ENCODE results near the gene ZNF311. TPM values are rescaled to one million over a fixed set of nuclear protein-coding genes. Genes with fewer than 3 reads are reported as not detected.
"Not testable (repeated sequence)": the region's sequence is repeated elsewhere in the genome, so short reads cannot be mapped to it uniquely, and the experiment has no call there.

Gene ZNF311
- polyA plus RNA-seq, 3 donors = 0.05 TPM; not detected in 1

DNA sequence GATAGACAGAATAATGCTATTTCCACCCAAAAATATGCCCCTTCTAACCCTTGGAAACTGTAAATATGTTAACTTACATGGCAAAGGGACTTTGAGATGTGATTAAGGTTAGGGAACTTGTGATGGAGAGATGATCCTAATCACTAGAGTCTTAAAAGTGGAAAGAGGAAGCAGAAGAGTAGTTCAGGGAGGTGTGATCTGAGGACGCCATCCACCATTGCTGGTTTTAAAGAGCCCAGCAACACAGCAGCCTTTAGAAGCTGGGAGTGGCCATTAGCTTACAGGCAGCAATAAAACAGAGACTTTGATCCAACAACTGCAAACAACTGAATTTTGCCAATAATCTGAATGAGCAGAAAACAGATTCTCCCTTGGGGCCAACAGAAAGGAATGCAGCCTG, 30.6 kb downstream of the ZNF311 start:
- Mint-ChIP-seq H3K9me3 (peaks cover 0 to 8% (median 3%) of the 10 kb centered on the region in 7 donors), H3K4me1 (peaks cover 25% of the 10 kb centered on the region), H3K27ac (no peak overlapping the region), H3K36me3 (peaks cover 0 to 2% of the 10 kb centered on the region in 2 donors), H3K4me3 (no peak overlapping the region), H3K27me3 (ENCODE audit: low read depth in 3 of 3) (peaks cover 3 to 9% (median 5%) of the 10 kb centered on the region in 3 donors)
- no peak overlapping the region for H2AFZ ChIP-seq (ENCODE audit: insufficient read depth, low read depth, low read length, poor library complexity, severe bottlenecking)
- TF ChIP-seq, protein P1, sequence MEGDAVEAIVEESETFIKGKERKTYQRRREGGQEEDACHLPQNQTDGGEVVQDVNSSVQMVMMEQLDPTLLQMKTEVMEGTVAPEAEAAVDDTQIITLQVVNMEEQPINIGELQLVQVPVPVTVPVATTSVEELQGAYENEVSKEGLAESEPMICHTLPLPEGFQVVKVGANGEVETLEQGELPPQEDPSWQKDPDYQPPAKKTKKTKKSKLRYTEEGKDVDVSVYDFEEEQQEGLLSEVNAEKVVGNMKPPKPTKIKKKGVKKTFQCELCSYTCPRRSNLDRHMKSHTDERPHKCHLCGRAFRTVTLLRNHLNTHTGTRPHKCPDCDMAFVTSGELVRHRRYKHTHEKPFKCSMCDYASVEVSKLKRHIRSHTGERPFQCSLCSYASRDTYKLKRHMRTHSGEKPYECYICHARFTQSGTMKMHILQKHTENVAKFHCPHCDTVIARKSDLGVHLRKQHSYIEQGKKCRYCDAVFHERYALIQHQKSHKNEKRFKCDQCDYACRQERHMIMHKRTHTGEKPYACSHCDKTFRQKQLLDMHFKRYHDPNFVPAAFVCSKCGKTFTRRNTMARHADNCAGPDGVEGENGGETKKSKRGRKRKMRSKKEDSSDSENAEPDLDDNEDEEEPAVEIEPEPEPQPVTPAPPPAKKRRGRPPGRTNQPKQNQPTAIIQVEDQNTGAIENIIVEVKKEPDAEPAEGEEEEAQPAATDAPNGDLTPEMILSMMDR (IDR thresholded peaks at IDR 0.05) = no peak
- H3K4me3 ChIP-seq (replicated peaks in 1 of 3; ENCODE audit: low read depth in 2 of 3, low read length in 3 of 3) = no peak overlapping the region
- H4K20me1 ChIP-seq (ENCODE audit: insufficient read depth, low read length) = no peaks in the 10 kb centered on the region
- no peak for DNase-seq
- H3K27me3 ChIP-seq (ENCODE audit: control insufficient read depth in 2 of 2, insufficient read depth in 2 of 2, low read length in 2 of 2) = peaks cover 0 to 5% of the 10 kb centered on the region in 2 donors
- no peaks in the 10 kb centered on the region for H3K36me3 ChIP-seq (replicated peaks in 1 of 2; ENCODE audit: control insufficient read depth in 1 of 2, insufficient read depth in 2 of 2, low read length in 2 of 2)
- WGBS (ENCODE audit: insufficient coverage) = 17% methylated on average over 1 of the region's 1 CpG
- intact Hi-C loops (cut with micrococcal nuclease) = no loop called here
- H3K9ac ChIP-seq (ENCODE audit: insufficient read depth, low read length, poor library complexity, severe bottlenecking) = no peak overlapping the region
- no peak overlapping the region for H3K27ac ChIP-seq (ENCODE audit: low read depth in 1 of 2, low read length in 2 of 2)
- H3K79me2 ChIP-seq (ENCODE audit: insufficient read depth, low read length) = no peaks in the 10 kb centered on the region
- peaks cover 0 to under 1% of the 10 kb centered on the region in 2 donors for H3K9me3 ChIP-seq (replicated peaks in 1 of 2; ENCODE audit: control insufficient read depth in 1 of 2, insufficient read depth in 1 of 2, low read length in 2 of 2)
- no peak overlapping the region for H3K4me2 ChIP-seq (replicated peaks; ENCODE audit: extremely low read depth, low read length, poor library complexity, severe bottlenecking)
- peaks cover 19 to 23% of the 10 kb centered on the region in 2 donors for H3K4me1 ChIP-seq (ENCODE audit: control insufficient read depth in 1 of 2, insufficient read depth in 2 of 2, low read length in 2 of 2)

DNA sequence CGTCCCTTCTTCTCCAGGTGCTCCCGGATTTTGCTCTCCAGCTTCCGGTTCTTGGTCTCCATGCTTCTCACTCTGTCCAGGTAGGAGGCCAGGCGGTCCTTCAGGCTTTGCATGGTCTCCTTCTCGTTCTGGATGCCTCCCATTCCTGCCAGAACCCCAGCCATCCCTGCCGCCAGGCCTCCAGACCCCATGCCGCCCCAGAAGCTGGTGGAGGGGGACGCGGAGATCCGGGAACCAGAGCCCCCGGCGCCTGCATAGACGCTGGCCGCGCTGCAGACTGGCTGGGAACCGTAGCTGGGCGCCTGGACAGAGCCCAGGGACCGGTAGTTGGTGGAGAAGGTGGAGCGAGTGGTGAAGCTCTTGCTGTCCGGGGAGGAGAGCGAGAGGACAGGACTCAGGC, 35.1 kb downstream of the ZNF311 start:
- H3K27ac Mint-ChIP-seq; H3K79me2 ChIP-seq (ENCODE audit: insufficient read depth, low read length); H3K9ac ChIP-seq (ENCODE audit: insufficient read depth, low read length, poor library complexity, severe bottlenecking); intact Hi-C loops (cut with micrococcal nuclease); H3K36me3 Mint-ChIP-seq; DNase-seq; H3K4me3 ChIP-seq (replicated peaks in 1 of 3; ENCODE audit: low read depth in 2 of 3, low read length in 3 of 3); H3K36me3 ChIP-seq (replicated peaks in 1 of 2; ENCODE audit: control insufficient read depth in 1 of 2, insufficient read depth in 2 of 2, low read length in 2 of 2); H3K4me3 Mint-ChIP-seq; H3K27ac ChIP-seq (ENCODE audit: low read depth in 1 of 2, low read length in 2 of 2); H3K27me3 ChIP-seq (ENCODE audit: control insufficient read depth in 2 of 2, insufficient read depth in 2 of 2, low read length in 2 of 2); H3K4me2 ChIP-seq (replicated peaks; ENCODE audit: extremely low read depth, low read length, poor library complexity, severe bottlenecking); H2AFZ ChIP-seq (ENCODE audit: insufficient read depth, low read depth, low read length, poor library complexity, severe bottlenecking); H4K20me1 ChIP-seq (ENCODE audit: insufficient read depth, low read length); H3K4me1 ChIP-seq (ENCODE audit: control insufficient read depth in 1 of 2, insufficient read depth in 2 of 2, low read length in 2 of 2); H3K4me1 Mint-ChIP-seq: not testable (repeated sequence)
- H3K27me3 Mint-ChIP-seq (ENCODE audit: low read depth in 3 of 3) = peaks cover 4 to 13% (median 10%) of the 10 kb centered on the region in 3 donors
- peaks cover 12 to 40% (median 22%) of the 10 kb centered on the region in 7 donors for H3K9me3 Mint-ChIP-seq
- 96% methylated on average over 20 of the region's 21 CpGs for WGBS (ENCODE audit: insufficient coverage)
- H3K9me3 ChIP-seq (replicated peaks in 1 of 2; ENCODE audit: control insufficient read depth in 1 of 2, insufficient read depth in 1 of 2, low read length in 2 of 2) = peaks cover 8 to 11% of the 10 kb centered on the region in 2 donors

Measured in CD14-positive monocyte (primary cell).